ENCODE results near the gene TMC6.

The TMC6 gene

GRCh38 chr17:78134899-78135385, 6.4 kb upstream of the TMC6 start:
- peak overlapping the region; percentile 73 for H3K27ac Mint-ChIP-seq
- peaks cover 67% of the 10 kb centered on the region for H3K36me3 Mint-ChIP-seq
- no peak for DNase-seq
- H3K27me3 Mint-ChIP-seq = peaks cover 4% of the 10 kb centered on the region
- CTCF ChIA-PET = interaction anchor here (1.3 to 8.0 kb wide), 6 partner anchors 12 to 51 kb away, joined by 4 to 113 read pairs (median 8); partner anchors contain the start of genes TK1 and TMC6
- no peak overlapping the region for H3K4me3 Mint-ChIP-seq
- H3K9me3 Mint-ChIP-seq = no peaks in the 10 kb centered on the region
- H3K4me1 Mint-ChIP-seq = peaks cover 66% of the 10 kb centered on the region

GRCh38 chr17:78133971-78134898, 5.7 kb upstream of the TMC6 start:
- Mint-ChIP-seq H3K27ac (peak overlapping the region; percentile 85), H3K9me3 (no peaks in the 10 kb centered on the region), H3K4me3 (peak overlapping the region; percentile 79), H3K36me3 (peaks cover 66% of the 10 kb centered on the region), H3K4me1 (peaks cover 68% of the 10 kb centered on the region), H3K27me3 (peaks cover 4% of the 10 kb centered on the region)
- DNase-seq = peak; percentile 93
- CTCF ChIA-PET = interaction anchor here (0.6 to 8.0 kb wide), 5 partner anchors 11 to 205 kb away, joined by 4 to 113 read pairs (median 6); partner anchors contain the start of genes TK1 and TMC6

- DNase-seq = no peak
- H3K4me1 Mint-ChIP-seq = peaks cover 64% of the 10 kb centered on the region
- H3K36me3 Mint-ChIP-seq = peaks cover 64% of the 10 kb centered on the region
- H3K27ac Mint-ChIP-seq = peak overlapping the region; percentile 85
- H3K27me3 Mint-ChIP-seq = peaks cover 4% of the 10 kb centered on the region
- H3K4me3 Mint-ChIP-seq = peak overlapping the region; percentile 79
- CTCF ChIA-PET = interaction anchor here (0.6 to 8.0 kb wide), 4 partner anchors 10 to 206 kb away, joined by 4 to 113 read pairs (median 56); partner anchors contain the start of gene TMC6
- no peaks in the 10 kb centered on the region for H3K9me3 Mint-ChIP-seq
Measured at GRCh38 chr17:78133179-78133951, 4.8 kb upstream of the TMC6 start.

GRCh38 chr17:78132767-78133178, 4.2 kb upstream of the TMC6 start:
- peaks cover 65% of the 10 kb centered on the region for H3K36me3 Mint-ChIP-seq
- peak overlapping the region; percentile 79 for H3K4me3 Mint-ChIP-seq
- H3K4me1 Mint-ChIP-seq = peaks cover 58% of the 10 kb centered on the region
- DNase-seq = no peak
- peaks cover 4% of the 10 kb centered on the region for H3K27me3 Mint-ChIP-seq
- no peaks in the 10 kb centered on the region for H3K9me3 Mint-ChIP-seq
- CTCF ChIA-PET = interaction anchor here (1.4 to 8.0 kb wide), 4 partner anchors 10 to 44 kb away, joined by 3 to 113 read pairs (median 56); partner anchors contain the start of gene TMC6
- H3K27ac Mint-ChIP-seq = peak overlapping the region; percentile 85

GRCh38 chr17:78132084-78132676, 3.6 kb upstream of the TMC6 start:
- peak; percentile 84 for DNase-seq
- Mint-ChIP-seq H3K4me1 (peaks cover 53% of the 10 kb centered on the region), H3K27me3 (peaks cover 4% of the 10 kb centered on the region), H3K36me3 (peaks cover 64% of the 10 kb centered on the region), H3K9me3 (no peaks in the 10 kb centered on the region), H3K27ac (peak overlapping the region; percentile 85), H3K4me3 (peak overlapping the region; percentile 79)
- CTCF ChIA-PET = interaction anchor here (1.4 to 8.0 kb wide), 2 partner anchors 9 to 44 kb away, joined by 3 to 108 read pairs; partner anchors contain the start of gene TMC6

GRCh38 chr17:78131172-78132083, 2.9 kb upstream of the TMC6 start:
- H3K36me3 Mint-ChIP-seq = peaks cover 62% of the 10 kb centered on the region
- CTCF ChIA-PET = interaction anchor here (1.2 to 8.0 kb wide), 5 partner anchors 8 to 45 kb away, joined by 3 to 108 read pairs (median 8); partner anchors contain the start of gene TMC6
- H3K9me3 Mint-ChIP-seq = no peaks in the 10 kb centered on the region
- peaks cover 4% of the 10 kb centered on the region for H3K27me3 Mint-ChIP-seq
- DNase-seq = peak; percentile 61
- H3K4me3 Mint-ChIP-seq = peak overlapping the region; percentile 95
- H3K27ac Mint-ChIP-seq = peak overlapping the region; percentile 100
- peaks cover 49% of the 10 kb centered on the region for H3K4me1 Mint-ChIP-seq

- peak; percentile 93 for DNase-seq
- peak within 1 kb of the TSS; percentile 95 for H3K4me3 Mint-ChIP-seq
- CTCF ChIA-PET = interaction anchor here (1.2 to 2.3 kb wide), 4 partner anchors 9 to 46 kb away, joined by 4 to 10 read pairs (median 8); no protein-coding TSS in a partner anchor
- H3K9me3 Mint-ChIP-seq = no peaks in the 10 kb centered on the region
- peaks cover 46% of the 10 kb centered on the region for H3K4me1 Mint-ChIP-seq
- H3K27me3 Mint-ChIP-seq = peaks cover 4% of the 10 kb centered on the region
- peaks cover 58% of the 10 kb centered on the region for H3K36me3 Mint-ChIP-seq
- peak within 1 kb of the TSS; percentile 100 for H3K27ac Mint-ChIP-seq
Measured at GRCh38 chr17:78130437-78131101, 2.0 kb upstream of the TMC6 start, which contains the start of gene TMC8. Gene TMC8, plus strand, starts transcription at chr17:78130771. Its CDS starts 818 bp downstream, at chr17:78131589.

- Mint-ChIP-seq H3K36me3 (peaks cover 58% of the 10 kb centered on the region), H3K4me1 (peaks cover 43% of the 10 kb centered on the region), H3K27me3 (peaks cover 4% of the 10 kb centered on the region), H3K4me3 (peak overlapping the region; percentile 95), H3K27ac (peak overlapping the region; percentile 100), H3K9me3 (no peaks in the 10 kb centered on the region)
- CTCF ChIA-PET = interaction anchor here (1.2 to 2.3 kb wide), 4 partner anchors 9 to 46 kb away, joined by 4 to 10 read pairs (median 8); no protein-coding TSS in a partner anchor
- no peak for DNase-seq
Measured at GRCh38 chr17:78130090-78130436, 1.5 kb upstream of the TMC6 start.

GRCh38 chr17:78129351-78130089, 965 bp upstream of the TMC6 start:
- Mint-ChIP-seq H3K9me3 (no peaks in the 10 kb centered on the region), H3K27me3 (peaks cover 4% of the 10 kb centered on the region), H3K4me3 (peak overlapping the region; percentile 95), H3K4me1 (peaks cover 42% of the 10 kb centered on the region), H3K36me3 (peaks cover 56% of the 10 kb centered on the region), H3K27ac (peak overlapping the region; percentile 100)
- DNase-seq = peak; percentile 75
- CTCF ChIA-PET = interaction anchor here (2.0 to 2.3 kb wide), 3 partner anchors 8 to 16 kb away, joined by 8 to 10 read pairs (median 9); no protein-coding TSS in a partner anchor

GRCh38 chr17:78127888-78128550, 536 bp downstream of the TMC6 start:
- DNase-seq = peak; percentile 49
- peaks cover 53% of the 10 kb centered on the region for H3K36me3 Mint-ChIP-seq
- CTCF ChIA-PET = interaction anchor here (0.9 to 11.6 kb wide), 5 partner anchors 8 to 48 kb away, joined by 3 to 108 read pairs (median 5); no protein-coding TSS in a partner anchor
- peaks cover 4% of the 10 kb centered on the region for H3K27me3 Mint-ChIP-seq
- H3K4me3 Mint-ChIP-seq = peak overlapping the region; percentile 91
- peaks cover 44% of the 10 kb centered on the region for H3K4me1 Mint-ChIP-seq
- peak overlapping the region; percentile 89 for H3K27ac Mint-ChIP-seq
- H3K9me3 Mint-ChIP-seq = no peaks in the 10 kb centered on the region
